NCI-H2196 treated with DMSO at 0.1 percent for 48 hours (cell line): ENCODE data around the gene FSD2.

ENCODE experiments used
- DNase-seq: peaks from one replicate; lab custom pipeline; 2025; ENCODE audit not compliant: unreplicated experiment; lab: John Stamatoyannopoulos, UW

FSD2 gene

DNA sequence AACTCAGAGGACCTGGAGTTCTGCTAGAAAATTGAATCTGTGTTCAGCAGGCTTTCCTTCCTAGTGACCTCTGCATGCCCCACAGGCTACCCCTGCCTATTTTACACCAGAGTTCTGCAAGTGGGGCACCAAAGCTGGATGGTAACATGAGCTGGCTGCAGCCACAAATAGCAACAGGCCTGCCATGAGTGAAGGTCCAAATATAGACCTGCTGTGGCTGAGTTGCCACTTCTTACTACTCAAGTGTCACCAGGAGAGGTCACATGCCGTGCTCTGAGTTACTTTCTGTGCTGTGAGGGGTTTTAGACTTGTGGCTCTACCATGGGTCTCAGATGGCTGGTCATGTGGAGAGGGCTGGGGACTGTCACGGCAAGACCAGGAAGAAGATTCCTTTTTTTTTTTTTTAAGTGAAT lies at the start of gene FSD2:
FSD2 (minus strand) TSS at position 76 of the 413 bp plus-strand sequence. CDS start 18,679 bp downstream, outside the sequence.
- DNase-seq = no peak

DNA sequence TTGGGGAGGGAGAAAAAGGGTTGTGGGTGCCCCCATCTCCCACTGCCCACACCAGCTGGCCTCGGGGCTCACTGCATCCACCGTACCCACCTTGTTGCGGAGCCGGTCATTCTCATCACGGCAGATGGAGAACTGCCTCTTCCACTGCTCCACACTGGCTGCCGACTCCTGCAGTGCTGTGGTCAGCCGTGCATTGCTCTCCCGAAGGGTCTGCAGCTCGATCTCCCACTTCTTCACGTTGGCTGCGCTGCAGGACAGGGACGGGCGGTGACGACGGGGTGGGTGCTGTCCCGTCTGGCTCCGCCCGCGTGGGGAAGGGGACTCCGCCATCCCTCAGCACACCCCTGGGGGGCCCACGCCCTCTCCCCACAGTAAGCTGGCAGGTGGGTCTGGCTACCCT lies 48.7 kb upstream of the FSD2 start:
- DNase-seq = no peak

DNA sequence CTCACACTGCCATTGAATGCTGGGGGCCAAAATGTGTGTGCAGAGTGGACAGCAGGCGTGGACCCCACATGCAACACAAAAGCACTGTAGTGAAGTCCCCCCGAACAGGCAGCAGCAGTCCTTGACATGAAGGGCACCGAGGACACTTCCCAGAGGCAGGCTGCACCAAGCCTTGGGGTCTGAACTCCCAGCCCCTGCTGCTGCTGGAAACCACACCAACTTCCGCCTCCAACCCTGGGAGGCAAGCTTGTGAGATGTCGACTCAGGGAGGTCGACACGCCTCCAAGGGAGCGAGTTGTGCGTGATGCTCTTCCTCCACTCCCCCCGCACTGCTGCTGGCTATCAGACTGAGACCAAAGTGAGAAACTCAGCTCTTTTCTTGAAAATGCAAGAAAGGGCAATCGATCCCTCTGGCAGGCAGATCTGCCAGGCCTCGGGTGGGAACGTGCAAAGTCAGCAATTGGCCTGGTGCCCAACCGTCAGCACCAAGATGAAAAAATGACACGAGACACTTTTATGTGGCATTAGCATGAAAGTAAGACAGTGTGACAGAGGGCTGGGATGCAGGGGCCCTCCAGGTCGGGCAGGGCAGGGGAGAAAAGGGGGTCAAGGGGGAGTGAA lies 47.2 kb upstream of the FSD2 start:
- DNase-seq = no peak

GRCh38 chr15:82851981-82852511 lies 46.2 kb upstream of the FSD2 start:
- DNase-seq = no peak

- DNase-seq = no peak
These were observed 45.5 kb upstream of the FSD2 start for GRCh38 chr15:82851306-82851850.

GRCh38 chr15:82850731-82851130 lies 44.9 kb upstream of the FSD2 start:
- DNase-seq = no peak

- peak; percentile 80 for DNase-seq
These were observed 44.0 kb upstream of the FSD2 start for GRCh38 chr15:82849556-82850512.

- DNase-seq = no peak
These were observed 42.5 kb upstream of the FSD2 start for GRCh38 chr15:82848241-82848993.

- no peak for DNase-seq
These were observed 41.8 kb upstream of the FSD2 start for GRCh38 chr15:82847703-82848102.

DNA sequence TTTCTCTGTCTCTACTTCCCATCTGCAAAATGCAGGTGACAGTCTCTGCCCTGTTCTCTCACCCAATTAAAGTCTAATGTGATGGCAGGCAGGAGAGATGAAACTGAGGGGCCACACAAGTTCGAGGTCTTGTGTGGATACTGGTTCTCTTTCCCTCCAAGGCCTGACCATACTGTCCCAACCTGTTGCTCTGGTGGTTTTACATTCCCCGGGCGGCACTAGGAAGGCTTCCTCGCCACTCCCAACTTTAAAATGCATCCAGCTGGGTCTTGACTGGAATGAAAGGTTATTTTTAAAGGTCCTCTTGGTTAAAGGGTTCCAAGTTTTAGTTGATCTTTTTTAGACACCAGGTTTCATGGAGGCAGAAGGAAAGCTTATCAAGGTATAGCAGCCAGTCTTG lies 40.8 kb upstream of the FSD2 start:
- no peak for DNase-seq

DNA sequence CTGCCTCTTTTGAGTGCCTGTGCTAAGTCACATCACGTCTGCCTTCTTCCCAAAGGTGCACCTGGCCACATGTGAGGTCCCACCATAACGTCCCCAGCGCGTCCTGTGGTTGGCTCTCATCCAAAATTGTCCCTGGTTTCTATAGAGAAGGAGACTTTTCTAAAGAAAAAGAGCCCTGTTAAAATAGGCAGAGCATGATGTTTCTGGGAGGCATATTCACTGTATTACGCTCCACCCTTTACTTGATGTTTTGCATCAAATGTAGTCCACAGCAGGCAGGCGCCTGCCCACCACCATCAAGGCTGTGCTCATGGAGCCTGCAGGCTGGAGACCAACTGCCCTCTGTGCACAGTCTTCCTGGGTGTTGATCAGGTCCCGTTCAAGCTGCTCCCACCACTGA lies 39.8 kb upstream of the FSD2 start:
- DNase-seq = no peak

- DNase-seq = no peak
These were observed 37.7 kb upstream of the FSD2 start for GRCh38 chr15:82843566-82843965.

- DNase-seq = no peak
These were observed 34.3 kb upstream of the FSD2 start for GRCh38 chr15:82840166-82840565.

GRCh38 chr15:82839136-82839535 lies 33.3 kb upstream of the FSD2 start:
- no peak for DNase-seq

DNA sequence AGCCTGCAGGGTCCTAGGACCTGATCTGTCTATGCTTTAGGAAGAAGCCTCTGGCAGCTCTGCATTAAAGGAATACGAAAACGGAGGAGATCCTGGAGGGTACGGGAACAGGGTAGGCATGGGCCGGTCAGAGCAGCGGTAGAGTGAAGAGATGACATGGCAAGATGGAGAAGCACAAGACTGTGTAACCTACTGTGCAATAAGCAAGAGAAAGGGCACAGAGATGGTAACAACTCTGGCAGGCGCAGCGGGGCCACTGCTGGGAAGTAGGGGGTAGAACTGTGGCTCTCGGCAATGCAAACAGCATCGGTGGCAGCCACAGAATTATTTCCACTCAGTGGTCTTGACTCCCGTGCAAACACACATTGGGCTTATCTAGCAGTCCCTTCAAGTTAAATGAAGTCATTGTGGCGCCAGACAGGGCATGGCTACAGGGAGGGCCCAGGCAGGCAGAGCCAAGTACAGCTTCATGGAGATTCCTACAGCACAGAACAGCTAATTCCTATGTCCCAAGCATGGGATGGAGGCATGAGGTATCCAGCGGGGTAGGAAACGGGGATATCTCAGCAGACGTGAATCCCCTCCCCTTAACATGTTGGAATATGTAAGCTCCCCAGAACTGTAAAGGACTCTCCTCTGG lies 32.3 kb upstream of the FSD2 start:
- DNase-seq = no peak

GRCh38 chr15:82835391-82835917 lies 29.6 kb upstream of the FSD2 start:
- DNase-seq = no peak

DNA sequence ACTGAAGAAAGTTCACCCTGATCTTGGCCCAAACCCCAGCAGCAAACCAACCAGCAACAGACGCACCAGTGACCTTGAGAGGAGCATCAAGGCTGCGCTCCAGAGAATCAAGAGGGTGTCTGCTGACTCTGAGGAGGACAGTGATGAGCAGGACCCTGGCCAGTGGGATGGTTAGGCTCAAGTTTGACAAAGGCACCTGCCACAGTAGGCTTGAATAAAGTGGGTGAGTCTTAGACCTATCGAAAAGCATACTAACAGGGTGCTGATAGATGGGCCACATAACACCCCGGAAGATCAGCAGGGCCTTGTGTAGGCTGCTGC lies 27.5 kb upstream of the FSD2 start:
- DNase-seq = no peak

- DNase-seq = no peak
These were observed 26.9 kb upstream of the FSD2 start for GRCh38 chr15:82832601-82833361.

DNA sequence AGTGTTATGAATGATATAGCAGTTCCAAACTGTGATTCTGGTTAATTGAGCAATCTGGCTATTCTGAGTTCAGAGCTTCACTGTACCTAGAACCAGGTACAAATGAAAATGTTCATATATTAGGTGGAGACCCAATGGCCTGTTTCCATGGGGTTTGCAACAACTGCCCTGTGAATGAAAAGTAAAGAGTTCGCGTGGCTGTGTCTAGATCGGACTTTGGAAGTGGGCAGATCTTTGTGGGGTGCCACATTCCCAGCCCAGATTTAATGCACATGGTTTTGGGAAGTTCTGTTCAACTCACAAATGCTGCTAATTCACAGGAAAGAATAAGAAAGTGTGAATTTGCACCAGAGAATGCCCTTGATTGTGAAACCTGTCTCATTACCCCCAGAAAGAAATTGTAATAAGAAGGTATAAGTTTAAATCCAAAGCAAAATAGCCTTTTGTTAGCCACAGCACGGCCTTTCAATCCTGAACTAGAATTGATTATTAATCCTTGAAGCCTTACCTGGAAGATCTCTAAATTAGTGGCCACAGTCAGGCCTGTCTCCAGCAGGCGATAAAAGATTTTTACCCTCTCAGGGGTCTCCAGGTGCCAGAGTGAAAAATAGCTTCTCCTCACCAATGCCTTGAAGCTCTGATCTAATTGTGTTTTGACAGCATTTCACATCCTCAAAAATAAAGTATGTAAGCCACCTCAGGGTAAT lies 26.2 kb upstream of the FSD2 start:
- no peak for DNase-seq
